ENCODE measurements around the gene SAE1.
A peak's percentile ranks its signal among the peaks of the same experiment; 100 is the strongest.

The SAE1 gene

DNA sequence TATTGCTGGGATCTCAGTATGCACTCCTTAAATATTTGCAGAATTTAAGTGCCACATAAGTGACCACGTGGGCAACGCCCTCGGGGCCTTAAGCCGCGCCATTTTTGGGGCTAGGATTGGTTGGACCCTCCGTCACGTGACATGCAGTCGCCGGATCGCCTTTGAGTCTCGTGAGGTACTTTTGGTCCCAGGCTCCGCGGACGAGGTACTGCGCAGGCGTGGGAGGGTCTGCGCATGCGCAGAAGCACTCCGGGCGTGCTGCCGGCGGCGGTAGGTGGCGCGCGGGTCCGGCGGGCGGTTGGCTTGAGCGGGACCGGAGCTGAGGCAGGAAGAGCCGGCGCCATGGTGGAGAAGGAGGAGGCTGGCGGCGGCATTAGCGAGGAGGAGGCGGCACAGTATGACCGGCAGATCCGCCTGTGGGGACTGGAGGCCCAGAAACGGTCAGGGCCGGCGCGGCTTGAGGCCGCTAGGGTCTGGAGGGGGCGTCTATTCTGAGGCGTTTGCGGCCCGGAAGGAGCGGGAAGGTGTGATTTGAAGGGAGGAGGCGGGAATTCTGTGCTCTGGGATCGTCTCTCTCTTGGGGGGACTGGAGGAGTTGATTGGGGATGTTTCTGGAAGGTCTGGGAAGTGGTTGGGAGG lies at the start of gene SAE1:
Gene SAE1, plus strand, starts transcription at position 247 of the 639 bp plus-strand sequence. Its CDS starts 96 bp downstream, at position 343.
- H3K27me3 Mint-ChIP-seq: no peaks in the 10 kb centered on the region
- peak within 1 kb of the TSS; percentile 99 to 100 for H3K4me3 Mint-ChIP-seq
- H3K9me3 Mint-ChIP-seq: peaks cover 4 to 9% of the 10 kb centered on the region in 2 donors
- DNase-seq (peak; percentile 96 to 98), ATAC-seq (peak; percentile 91)
- H3K4me1 Mint-ChIP-seq: peaks cover 60% of the 10 kb centered on the region
- H3K27ac Mint-ChIP-seq: peak within 1 kb of the TSS; percentile 99 to 100

DNA sequence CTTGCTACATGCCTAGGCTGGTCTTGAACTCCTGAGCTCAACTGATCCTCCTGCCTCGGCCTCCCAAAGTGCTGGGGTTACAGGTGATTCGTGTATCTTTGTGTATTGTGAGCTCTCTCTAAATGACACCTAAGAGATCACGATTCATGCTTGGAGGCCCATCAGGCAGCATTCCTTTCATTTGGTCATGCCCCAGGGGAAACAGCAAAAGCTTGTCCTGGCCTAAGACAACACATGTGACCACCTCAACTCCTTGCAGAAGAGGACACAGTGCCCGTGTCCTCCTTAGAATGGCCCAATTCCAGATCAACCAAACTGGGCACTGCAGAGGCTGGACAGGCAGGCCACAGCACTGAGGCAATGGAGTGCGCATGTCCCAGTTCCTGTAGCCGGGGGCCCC lies 49.5 kb upstream of the SAE1 start:
- ATAC-seq (no peak), DNase-seq (no peak)
- H3K27ac Mint-ChIP-seq: peak overlapping the region in 1 of 2 donors; percentile 20
- H3K27me3 Mint-ChIP-seq: no peaks in the 10 kb centered on the region
- no peaks in the 10 kb centered on the region for H3K9me3 Mint-ChIP-seq
- peaks cover 15% of the 10 kb centered on the region for H3K4me1 Mint-ChIP-seq
- no peak overlapping the region for H3K4me3 Mint-ChIP-seq

GRCh38 chr19:47082493-47082892 lies 48.1 kb upstream of the SAE1 start:
- H3K4me3 Mint-ChIP-seq: no peak overlapping the region
- DNase-seq (no peak), ATAC-seq (no peak)
- H3K9me3 Mint-ChIP-seq: no peaks in the 10 kb centered on the region
- no peaks in the 10 kb centered on the region for H3K27me3 Mint-ChIP-seq
- peaks cover 15% of the 10 kb centered on the region for H3K4me1 Mint-ChIP-seq
- no peak overlapping the region for H3K27ac Mint-ChIP-seq

DNA sequence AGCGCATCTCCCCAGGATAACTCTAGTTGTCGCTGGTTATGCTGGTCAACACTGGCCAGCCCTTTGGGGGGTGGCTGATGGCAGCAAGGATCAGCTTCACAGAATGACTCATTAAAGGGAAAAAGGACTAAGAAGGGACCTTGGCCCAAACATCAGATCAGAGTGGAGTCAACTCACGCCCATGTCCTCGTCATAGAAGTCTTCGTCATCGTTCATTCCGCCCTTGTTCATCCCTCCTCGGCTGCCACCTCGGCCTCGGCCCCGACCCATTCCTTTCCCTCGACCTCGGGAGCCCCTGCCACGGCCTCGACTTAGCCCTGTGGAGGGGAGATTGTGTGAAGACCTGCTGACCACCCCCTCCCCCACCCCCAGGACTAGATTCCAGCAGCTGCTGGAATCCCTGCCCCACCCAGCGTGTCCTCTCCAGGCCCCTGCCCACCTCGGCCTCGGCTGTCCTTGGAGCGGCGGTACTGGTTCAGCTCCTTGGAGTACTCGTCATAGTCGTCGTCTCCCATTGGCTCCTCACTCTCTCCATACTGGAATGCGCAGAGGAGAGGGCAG lies 45.7 kb upstream of the SAE1 start:
- no peaks in the 10 kb centered on the region for H3K9me3 Mint-ChIP-seq
- DNase-seq (no peak), ATAC-seq (no peak)
- H3K4me1 Mint-ChIP-seq: peaks cover 7% of the 10 kb centered on the region
- H3K4me3 Mint-ChIP-seq: no peak overlapping the region
- no peaks in the 10 kb centered on the region for H3K27me3 Mint-ChIP-seq
- peak overlapping the region in 1 of 2 donors; percentile 42 for H3K27ac Mint-ChIP-seq

DNA sequence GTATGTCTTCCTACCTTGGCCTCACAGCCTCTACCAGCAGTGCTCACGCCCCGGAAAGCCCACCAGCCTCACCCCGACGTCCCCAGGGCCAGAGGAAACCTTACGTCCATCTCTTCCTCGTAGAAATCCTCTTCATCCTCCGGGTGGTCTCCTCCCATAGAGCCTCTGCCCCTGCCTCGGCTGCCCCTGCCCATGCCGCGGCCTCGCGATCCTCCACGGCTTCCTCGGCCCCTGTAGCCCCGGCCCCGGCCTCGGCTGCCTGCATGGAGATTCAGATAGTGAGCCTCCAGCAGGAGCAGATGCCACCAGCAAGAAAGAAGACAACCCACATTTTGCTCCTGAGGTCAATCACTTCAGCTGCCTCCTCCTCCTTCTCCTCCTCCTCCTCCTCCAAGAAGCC lies 44.4 kb upstream of the SAE1 start:
- ATAC-seq: no peak
- peaks cover 8% of the 10 kb centered on the region for H3K4me1 Mint-ChIP-seq
- no peak overlapping the region for H3K4me3 Mint-ChIP-seq
- H3K9me3 Mint-ChIP-seq: no peaks in the 10 kb centered on the region
- H3K27me3 Mint-ChIP-seq: no peaks in the 10 kb centered on the region
- H3K27ac Mint-ChIP-seq: peak overlapping the region in 1 of 2 donors; percentile 59
- no peak for DNase-seq

GRCh38 chr19:47089767-47090350 lies 40.8 kb upstream of the SAE1 start:
- DNase-seq: no peak
- Mint-ChIP-seq H3K4me1 (peaks cover 34% of the 10 kb centered on the region), H3K9me3 (no peaks in the 10 kb centered on the region), H3K4me3 (peak overlapping the region in 1 of 2 donors; percentile 59), H3K27ac (peak overlapping the region in 1 of 2 donors; percentile 67), H3K27me3 (no peaks in the 10 kb centered on the region)
- no peak for ATAC-seq

DNA sequence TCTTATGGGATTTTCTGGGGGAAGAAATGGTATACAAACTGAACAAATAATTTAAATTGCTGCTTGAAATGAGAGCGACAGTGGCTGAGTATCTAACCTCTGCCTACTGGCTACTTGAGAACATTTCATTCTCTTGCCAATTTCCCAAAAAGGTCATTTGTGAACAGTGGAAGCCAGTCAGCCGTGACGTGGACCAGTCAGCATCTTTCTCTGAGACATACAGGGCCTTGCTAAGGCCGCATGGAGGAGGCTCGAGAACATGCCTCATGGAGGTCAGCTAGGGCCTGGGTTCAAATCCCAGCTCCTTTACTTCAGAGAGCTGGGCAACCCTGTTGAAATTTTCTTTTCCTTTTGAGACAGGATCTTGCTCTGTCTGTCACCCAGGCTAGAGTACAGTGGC lies 37.4 kb upstream of the SAE1 start:
- ATAC-seq (no peak), DNase-seq (no peak)
- Mint-ChIP-seq H3K9me3 (no peaks in the 10 kb centered on the region), H3K4me1 (peaks cover 64% of the 10 kb centered on the region), H3K27ac (peak overlapping the region; percentile 69 to 99), H3K27me3 (no peaks in the 10 kb centered on the region), H3K4me3 (peak overlapping the region in 1 of 2 donors; percentile 95)

- H3K4me3 Mint-ChIP-seq: peak overlapping the region; percentile 73 to 95
- DNase-seq (peak in 1 of 2 donors; percentile 58), ATAC-seq (peak; percentile 39)
- H3K27ac Mint-ChIP-seq: peak overlapping the region; percentile 20 to 99
- H3K4me1 Mint-ChIP-seq: peaks cover 70% of the 10 kb centered on the region
- H3K9me3 Mint-ChIP-seq: no peaks in the 10 kb centered on the region
- H3K27me3 Mint-ChIP-seq: no peaks in the 10 kb centered on the region
Observed at GRCh38 chr19:47093841-47094240, 36.8 kb upstream of the SAE1 start.

DNA sequence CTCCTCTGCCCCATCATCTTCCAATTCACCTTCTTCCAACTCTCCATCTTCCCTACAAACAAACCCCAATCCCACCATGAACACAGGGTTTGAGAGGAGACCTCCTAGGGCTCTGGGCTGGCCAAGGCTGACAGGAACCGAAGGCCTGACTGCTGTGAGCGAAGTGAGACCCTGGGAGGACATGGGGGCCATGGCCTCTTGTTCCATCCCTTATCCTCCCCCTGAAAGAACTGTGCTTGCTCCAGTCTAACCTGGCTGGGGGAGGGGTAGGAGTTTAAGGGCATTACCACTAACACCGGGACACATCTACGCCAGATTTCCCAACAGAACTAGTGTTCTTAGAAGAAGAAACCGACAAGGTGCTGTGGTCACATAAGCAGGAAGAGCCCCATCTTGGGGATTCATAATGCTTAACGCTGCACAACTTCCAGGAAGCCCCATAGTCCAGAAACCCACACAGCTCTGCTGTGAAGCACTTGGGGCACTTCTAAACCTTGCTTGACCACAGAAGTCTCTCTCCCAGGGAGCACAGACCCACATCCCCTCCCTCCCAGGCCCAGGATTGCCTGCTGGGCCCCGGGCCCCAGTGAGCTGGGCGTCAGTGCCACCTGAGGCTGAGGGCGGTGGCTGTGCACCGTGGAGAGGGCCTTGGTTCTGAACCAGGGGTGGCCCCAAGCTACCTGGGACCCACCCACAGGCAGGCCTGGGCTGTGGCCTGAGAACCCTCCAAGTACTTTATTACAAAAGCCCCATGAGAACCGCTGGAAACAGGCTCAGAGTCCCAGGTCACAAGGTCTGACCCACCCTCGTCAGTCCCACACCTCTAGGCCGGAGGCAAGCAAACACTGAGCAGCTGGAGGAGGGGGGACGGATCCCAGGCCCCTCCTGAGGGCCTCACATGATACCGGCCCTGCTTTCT lies 35.8 kb upstream of the SAE1 start:
- ATAC-seq (peak; percentile 91), DNase-seq (peak; percentile 25 to 88)
- H3K9me3 Mint-ChIP-seq: no peaks in the 10 kb centered on the region
- peak overlapping the region; percentile 73 to 95 for H3K4me3 Mint-ChIP-seq
- peaks cover 80% of the 10 kb centered on the region for H3K4me1 Mint-ChIP-seq
- H3K27ac Mint-ChIP-seq: peak overlapping the region; percentile 98 to 99
- H3K27me3 Mint-ChIP-seq: no peaks in the 10 kb centered on the region

DNA sequence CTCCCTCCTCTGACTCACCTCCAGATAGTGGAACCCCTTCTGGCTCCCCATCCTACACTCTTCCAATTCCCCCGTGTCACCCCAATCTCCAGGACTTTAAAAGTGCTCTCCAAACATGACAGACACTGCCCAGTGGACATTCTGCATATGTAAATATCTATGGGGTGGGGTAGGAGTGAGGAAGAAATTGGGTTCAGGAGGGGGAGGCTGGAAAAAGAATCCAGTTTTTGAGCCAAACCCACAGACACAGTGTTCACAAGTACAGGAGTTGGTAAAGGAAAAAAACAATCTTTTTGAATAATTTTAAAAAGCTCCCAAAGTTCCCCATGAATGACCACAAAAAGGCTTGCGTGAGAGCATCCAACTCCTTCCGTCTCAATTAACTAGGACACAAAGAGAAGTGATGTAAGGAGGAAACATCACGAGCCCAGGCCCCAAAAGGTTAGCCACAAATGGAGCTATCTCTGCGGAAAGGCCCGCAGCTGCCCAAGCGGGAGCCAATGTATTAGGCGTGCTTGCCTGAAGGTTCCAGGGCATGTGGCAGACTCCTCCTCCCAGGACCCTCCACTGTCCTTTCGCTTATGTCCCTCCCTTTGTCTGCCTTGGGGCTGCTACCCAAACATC lies 35.0 kb upstream of the SAE1 start:
- ATAC-seq: no peak
- Mint-ChIP-seq H3K4me3 (peak overlapping the region; percentile 73 to 95), H3K9me3 (no peaks in the 10 kb centered on the region), H3K27ac (peak overlapping the region; percentile 98 to 99), H3K27me3 (no peaks in the 10 kb centered on the region), H3K4me1 (peaks cover 82% of the 10 kb centered on the region)
- DNase-seq: no peak

DNA sequence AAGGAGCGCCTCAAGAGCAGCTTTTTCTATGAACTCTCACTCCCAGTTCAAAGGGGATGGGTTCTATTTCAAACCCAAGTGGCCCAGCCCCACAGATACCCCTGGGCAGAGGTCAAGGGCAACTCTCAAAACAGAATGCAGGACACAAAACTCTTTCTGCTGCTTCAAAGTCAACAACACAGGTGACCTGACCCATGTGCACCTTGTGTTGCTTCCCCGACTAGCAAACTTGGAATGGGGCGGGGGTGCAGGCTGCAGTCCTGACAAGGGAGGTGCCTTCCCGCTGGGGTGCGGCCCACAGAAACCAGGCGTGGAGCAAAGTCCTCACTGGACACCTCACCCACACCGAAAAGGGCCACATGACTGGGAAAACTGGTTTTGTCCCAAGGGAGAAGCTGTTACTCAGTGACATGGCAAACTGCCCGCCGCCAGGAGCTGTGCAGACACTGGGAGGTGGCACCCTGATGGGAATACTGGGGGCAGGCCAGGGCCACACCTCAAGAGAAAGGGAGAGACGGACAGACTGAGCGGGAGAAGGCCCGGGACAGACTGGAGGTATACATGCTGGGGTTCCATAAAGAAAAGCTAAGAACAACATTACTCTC lies 34.4 kb upstream of the SAE1 start:
- no peaks in the 10 kb centered on the region for H3K27me3 Mint-ChIP-seq
- H3K27ac Mint-ChIP-seq: peak overlapping the region; percentile 91 to 99
- ATAC-seq: no peak
- DNase-seq: no peak
- peaks cover 79% of the 10 kb centered on the region for H3K4me1 Mint-ChIP-seq
- H3K9me3 Mint-ChIP-seq: no peaks in the 10 kb centered on the region
- H3K4me3 Mint-ChIP-seq: peak overlapping the region; percentile 73 to 95

GRCh38 chr19:47096721-47097120 lies 33.9 kb upstream of the SAE1 start:
- no peak for ATAC-seq
- Mint-ChIP-seq H3K4me1 (peaks cover 81% of the 10 kb centered on the region), H3K9me3 (no peaks in the 10 kb centered on the region), H3K27ac (peak overlapping the region; percentile 7 to 62), H3K27me3 (no peaks in the 10 kb centered on the region), H3K4me3 (peak overlapping the region in 1 of 2 donors; percentile 25)
- no peak for DNase-seq

DNA sequence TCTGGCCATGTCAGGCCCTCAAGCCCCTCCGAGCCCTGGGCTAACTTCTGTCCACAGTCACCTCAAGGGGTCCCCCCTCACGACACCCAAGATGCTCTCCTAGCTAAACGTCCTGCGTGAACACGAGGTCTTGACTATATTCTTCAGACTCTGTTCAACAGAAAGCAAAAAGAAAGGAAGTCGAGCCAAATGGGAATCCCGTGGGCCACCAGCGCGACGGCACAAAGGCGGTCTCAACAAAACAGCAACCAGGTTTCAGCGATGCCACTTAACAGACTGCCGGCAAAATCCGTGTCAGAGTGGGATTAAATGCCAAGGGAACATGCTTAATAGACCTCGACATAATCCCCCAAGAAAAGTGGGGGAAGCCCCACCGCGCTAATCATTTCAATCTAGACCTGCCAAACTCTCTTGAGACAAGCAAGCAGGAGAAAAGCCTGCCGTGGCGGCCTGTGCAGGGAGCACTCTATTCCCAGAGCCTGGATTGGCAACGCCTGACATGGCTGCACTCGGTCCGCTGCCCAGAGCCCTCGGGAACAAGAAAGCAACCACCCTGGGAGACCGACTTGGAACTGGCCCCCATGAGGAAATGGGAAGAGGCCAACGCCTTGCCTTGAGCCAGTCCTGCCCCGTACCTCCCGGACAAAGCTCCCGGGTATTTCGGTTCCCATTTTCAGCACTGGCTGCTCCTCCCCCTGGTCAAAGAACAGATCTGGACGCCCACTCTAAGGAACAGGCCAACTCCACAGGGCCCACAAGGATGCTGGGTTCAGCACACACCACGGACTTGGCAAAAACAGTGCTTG lies 33.0 kb upstream of the SAE1 start:
- Mint-ChIP-seq H3K27me3 (no peaks in the 10 kb centered on the region), H3K9me3 (no peaks in the 10 kb centered on the region), H3K4me3 (no peak overlapping the region), H3K27ac (peak overlapping the region; percentile 19 to 62), H3K4me1 (peaks cover 82% of the 10 kb centered on the region)
- DNase-seq (no peak), ATAC-seq (no peak)

- no peaks in the 10 kb centered on the region for H3K27me3 Mint-ChIP-seq
- no peak overlapping the region for H3K4me3 Mint-ChIP-seq
- peaks cover 85% of the 10 kb centered on the region for H3K4me1 Mint-ChIP-seq
Observed at GRCh38 chr19:47098608-47099007, 32.0 kb upstream of the SAE1 start.

More at GRCh38 chr19:47098608-47099007, 32.0 kb upstream of the SAE1 start:
- peak overlapping the region; percentile 52 to 67 for H3K27ac Mint-ChIP-seq
- ATAC-seq (no peak), DNase-seq (no peak)
- no peaks in the 10 kb centered on the region for H3K9me3 Mint-ChIP-seq
